NB4 (cell line): ENCODE data around the gene ESR2.

Source experiments
- POLR2A ChIP-seq: IDR thresholded peaks from 2 replicates; pipeline ENCODE4 v1.6.1; 2011; ENCODE audit warnings: mild to moderate bottlenecking; ENCODE audit not compliant: insufficient read length; ENCODE audit errors: extremely low read depth
- TF ChIP-seq, protein P1 (sequence below): IDR thresholded peaks from one replicate; pipeline ENCODE4 v1.5.1; 2012; ENCODE audit warnings: low read depth, low read length

DNA sequence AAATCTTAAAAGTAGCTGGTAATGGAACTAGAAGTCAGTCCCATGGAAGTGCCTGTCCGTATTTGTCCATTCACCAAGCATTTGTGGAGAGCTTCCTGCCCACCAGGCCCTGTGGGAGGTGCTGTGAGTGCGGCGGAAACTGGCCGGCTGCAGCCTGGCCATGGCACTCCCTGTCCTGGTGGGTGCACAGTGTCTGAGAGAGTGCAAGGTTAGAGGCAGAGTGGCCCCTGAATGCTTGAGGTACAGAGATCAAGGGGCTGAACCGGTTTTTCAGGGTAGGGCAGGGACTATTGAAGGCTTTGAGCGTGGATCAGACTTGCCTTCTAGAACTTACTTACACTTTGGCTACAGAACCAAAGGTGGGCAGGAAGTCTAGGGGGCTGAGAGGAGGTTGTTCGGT lies 92.9 kb downstream of the ESR2 start:
- TF ChIP-seq, protein P1, sequence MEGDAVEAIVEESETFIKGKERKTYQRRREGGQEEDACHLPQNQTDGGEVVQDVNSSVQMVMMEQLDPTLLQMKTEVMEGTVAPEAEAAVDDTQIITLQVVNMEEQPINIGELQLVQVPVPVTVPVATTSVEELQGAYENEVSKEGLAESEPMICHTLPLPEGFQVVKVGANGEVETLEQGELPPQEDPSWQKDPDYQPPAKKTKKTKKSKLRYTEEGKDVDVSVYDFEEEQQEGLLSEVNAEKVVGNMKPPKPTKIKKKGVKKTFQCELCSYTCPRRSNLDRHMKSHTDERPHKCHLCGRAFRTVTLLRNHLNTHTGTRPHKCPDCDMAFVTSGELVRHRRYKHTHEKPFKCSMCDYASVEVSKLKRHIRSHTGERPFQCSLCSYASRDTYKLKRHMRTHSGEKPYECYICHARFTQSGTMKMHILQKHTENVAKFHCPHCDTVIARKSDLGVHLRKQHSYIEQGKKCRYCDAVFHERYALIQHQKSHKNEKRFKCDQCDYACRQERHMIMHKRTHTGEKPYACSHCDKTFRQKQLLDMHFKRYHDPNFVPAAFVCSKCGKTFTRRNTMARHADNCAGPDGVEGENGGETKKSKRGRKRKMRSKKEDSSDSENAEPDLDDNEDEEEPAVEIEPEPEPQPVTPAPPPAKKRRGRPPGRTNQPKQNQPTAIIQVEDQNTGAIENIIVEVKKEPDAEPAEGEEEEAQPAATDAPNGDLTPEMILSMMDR: no peak
- TF ChIP-seq POLR2A: no peak
